HG02642 (cell line): Measurements from ENCODE around the gene CEP170B.

Source experiments
- ATAC-seq: cut with Tn5 transposase; IDR thresholded peaks from one replicate; pipeline ENCODE4 v1.9.1; 2021; ENCODE audit warnings: mild to moderate bottlenecking; ENCODE audit not compliant: unreplicated experiment, poor library complexity

The CEP170B gene

DNA sequence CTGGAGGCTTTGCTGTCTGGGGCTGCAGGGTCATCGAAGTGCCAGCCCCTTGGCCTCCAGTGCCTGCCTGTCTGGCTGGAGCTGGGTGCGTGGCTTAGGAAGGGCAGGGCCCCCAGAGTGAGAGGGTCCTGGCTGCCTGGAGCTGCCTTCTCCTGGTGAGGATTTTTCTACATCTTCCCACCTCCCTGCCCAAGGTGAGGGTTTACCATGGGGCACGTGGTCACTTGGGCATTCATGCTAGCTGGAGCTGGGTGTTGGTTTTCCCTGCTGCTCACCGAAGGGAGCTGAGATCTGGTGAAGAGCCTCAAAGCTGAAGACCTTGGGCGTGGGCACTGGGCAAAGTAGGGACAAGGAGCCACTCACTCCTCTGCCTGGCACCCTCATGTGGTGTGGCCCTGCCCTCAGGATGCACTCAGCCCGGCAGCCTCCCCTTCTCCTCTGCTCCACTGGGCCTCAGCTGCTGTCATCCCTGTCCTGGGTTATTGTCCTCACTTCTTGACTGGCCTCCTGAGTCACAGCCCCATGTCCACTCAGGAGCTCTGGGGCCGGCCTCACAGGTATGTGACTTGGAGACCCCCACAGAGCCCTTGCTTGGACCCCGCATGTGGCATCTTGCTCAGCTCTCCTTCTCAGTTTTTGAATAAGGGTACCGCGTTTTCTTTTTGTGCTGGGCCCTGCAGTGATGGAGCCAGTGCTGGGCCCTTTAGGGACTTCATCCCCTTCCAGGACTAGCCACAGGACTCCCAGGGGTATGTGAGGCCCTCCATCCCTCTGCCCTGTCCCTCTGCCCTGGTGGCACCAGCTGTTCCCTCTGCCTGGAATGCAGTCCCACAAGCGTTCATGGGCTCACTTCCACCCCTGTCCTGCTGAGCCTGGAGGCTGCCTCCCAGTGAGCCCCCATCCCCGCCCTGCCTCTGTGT lies 1.6 kb downstream of the CEP170B start:
- ATAC-seq = no peak

DNA sequence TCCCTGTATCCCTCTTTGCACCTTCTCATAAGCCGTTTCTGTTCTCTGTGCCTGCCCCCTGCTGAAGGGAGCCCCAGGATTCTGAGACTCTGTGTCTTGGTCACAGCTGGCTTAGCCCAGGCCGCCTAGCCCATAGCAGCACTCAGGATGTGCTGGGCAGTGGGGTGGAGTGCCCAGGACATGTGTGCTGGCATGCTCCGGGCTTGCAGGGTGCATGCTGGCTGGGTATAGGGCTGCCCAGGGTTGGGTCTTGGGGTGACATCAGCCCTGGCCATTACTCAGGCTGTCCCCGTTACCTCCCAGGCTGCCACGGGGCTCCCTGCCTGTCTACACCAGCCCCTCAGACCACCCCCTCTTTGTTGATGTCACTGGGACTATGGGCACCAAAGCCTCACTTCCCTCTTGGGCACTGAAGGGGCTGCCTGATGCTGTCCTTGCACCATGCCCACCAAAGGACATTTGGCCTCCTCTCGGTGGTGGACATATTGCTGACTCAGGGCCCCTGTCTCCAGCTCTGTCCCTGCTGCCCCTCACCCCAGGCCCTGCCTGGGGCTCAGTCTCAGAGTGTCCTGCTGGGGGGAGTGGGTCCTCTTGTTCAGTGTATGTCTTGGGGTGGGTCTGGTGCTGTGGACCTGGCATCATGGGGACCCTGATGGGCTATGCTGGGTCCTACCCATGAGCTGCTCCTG lies 2.4 kb downstream of the CEP170B start:
- no peak for ATAC-seq

DNA sequence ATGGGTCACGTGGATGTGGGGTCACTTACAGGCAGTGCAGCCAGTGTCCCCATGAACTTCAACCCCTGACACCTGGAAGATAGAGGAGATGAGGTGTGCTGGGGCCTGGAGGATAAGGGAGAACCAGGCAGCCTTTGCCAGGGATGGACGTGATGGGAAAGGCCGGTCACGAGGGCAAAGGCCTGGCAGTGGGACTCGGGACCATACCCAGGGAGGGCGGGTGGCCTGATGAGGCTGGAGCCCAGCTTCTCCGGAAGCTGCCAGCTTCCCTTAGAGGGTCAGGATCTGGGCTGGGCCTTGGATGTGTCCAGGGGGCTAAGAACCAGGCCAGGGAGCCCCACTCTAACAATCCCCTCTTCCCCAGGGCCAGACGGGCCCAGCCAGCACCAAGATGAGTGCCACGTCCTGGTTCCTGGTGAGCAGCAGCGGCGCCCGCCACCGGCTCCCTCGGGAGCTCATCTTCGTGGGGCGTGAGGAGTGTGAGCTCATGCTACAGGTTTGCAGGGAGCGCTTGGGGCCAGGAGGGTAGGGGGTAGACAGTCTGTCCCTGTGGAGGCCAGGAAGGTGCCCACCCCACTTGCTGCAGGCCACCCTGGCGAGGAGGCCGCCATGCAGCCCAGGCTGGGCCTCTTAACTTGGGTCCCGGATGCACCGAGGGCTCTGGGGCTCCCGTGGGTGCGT lies 3.1 kb downstream of the CEP170B start:
- ATAC-seq = no peak

DNA sequence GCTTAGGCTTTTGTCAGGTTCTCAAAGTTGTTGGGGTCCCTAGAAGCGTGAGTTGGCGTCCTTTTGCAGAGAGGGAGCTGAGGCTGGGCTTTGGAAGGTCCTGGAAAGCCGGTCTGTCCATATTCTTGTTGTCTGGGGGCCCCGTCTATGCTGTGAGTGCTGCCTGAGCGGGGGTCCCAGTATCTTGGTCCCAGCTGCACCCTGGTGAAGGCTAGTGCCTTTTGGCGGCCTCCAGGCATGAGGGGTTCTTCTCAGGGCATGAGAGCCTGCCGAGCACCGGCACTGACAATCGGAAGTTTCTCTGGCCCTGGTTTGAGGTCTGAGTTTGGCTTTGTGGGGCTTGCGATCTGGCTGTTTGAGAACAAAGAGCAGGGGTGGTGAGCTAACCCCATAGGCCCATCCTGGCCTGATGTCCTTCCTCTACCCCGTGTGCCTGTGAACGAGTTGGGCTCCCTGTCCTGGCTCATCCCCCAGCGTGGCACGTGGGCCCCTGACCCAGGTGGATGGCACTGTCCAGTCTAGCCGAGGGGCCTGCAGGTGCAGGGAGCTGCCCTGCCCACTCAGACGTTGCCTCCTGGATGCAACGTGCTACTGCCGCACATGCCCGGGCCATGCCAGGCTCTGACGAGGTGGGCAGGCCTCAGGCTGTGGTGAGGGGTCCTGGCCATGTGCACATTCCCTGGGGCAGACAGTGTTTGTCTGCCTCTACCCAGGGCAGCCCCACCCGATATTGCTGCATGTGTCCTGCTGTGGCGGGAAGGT lies 3.9 kb downstream of the CEP170B start:
- ATAC-seq = no peak

DNA sequence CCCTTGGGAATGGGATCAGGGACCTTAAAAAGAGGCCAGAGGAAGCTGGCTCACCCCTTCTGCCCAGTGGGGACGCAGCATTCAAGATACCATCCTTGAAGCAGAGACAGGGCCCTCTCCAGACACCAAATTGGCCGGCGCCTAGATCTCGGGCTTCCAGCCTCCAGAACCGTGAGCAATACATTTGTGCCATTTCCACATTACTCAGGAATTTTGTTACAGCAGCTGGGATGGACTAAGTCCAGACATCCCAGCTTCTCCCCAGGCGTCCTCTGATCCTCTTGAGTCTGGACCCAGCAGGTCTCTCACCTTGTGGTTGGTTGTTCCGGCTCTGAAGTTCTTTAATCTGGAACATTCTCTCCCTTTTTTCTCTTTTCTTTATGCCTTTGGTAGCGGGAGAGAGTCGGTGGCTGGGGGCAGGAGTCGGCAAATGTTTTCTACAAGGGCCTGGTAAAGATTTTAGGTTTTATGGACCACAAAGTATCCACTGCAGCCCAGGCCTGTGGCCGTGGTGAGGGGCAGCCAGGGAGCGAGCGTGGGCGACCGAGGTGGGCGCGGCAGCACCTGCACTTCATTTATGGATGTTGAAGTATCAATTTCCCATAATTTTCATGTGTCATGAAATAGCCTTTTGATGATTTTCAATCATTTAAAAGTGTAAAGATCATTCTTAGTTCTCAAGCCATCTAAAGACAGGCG lies 4.8 kb downstream of the CEP170B start:
- no peak for ATAC-seq

DNA sequence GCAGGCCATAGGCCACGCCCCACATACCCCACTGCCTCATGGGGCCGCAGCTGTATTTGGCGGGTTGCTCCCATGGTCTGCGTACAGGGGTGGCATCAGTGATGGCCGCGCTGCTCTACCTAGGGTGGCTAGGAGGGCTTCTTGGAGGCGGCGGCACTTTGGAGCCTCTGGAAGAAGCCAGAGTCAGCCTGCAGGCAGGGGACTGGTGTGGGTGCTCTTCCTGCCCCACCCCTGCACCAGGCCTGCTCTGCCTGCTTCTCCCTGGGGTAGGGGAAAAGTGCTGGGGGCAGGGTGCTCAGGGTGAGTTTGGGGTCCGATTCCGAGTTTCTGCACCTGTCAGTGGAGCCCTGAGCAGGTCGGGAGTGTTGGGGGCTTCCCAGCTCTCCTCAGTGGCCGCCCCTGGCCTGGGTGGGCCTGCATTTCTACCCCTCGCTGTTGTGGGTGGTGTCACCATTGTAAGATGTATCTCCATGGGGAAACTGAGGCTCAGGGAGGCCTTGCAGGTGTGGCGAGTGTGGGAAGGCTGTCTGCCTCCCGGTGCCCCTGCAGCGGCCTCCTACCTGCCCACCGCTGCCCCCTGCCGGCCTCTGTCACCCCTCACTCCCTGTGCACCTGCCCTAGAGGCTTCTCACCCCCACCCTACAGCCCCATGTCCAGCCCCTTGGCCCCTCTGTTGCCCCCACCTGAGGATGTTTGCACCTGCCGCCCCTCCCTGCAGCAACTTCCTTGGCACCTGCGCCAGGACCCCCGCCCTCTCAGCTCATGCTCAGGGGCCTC lies 5.5 kb downstream of the CEP170B start:
- no peak for ATAC-seq

DNA sequence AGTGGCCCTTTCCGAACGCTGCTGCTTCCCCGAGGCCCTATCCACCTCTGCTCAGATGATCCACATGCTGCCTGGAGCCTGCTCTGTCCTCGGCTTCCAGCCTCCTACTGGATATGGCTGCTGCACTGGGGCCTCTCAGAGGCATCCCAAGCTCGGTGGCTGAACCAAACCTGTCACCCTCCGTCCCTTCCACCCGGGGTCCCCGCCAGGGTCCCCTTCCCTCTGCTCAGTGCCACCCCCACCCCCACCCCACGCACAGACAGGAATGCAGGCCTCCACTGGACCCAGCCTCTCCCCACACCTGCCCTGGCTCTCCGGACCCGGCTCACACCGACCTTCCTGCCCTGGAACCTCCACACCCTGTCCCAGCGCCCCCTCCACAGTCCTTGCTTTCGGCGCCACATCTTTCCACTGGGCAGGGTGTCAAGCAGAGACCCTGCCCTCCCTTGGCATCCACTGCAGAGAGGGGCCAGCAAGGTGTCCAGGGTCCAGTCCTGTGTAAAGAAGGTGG lies 6.1 kb downstream of the CEP170B start:
- no peak for ATAC-seq

DNA sequence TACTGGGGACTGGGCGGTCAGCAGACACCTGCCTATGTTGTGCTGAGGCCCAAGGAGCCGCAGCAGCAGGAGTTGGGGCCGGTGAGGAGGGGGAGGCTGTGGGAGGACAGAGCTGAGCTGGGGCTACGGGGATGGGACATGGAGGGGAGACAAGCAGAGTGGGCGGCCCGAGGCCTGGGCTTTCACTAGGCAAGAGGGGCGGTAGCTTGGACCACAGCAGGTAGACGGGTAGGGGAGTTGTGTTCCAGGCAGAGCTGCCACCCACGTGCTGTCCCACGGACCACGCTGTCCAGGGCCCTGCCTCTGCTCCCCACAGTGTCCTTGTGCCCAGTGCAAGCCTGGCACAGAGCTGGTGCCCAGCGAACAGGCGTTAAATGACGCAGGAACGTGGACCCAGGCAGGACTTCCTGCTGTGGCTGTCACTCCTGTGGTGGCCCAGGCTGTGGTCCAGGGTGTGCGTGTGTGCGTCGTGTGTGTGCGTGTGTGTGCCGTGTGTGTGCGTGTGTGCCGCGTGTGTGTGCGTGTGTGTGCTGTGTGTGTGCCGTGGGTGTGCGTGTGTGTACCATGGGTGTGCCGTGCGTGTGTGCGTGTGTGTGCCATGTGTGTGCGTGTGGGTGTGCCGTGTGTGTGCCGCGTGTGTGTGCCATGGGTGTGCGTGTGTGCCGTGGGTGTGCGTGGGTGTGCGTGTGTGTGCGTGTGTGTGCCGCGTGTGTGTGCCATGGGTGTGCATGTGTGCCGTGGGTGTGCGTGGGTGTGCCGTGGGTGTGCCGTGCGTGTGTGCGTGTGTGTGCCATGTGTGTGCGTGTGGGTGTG lies 6.8 kb downstream of the CEP170B start:
- no peak for ATAC-seq

DNA sequence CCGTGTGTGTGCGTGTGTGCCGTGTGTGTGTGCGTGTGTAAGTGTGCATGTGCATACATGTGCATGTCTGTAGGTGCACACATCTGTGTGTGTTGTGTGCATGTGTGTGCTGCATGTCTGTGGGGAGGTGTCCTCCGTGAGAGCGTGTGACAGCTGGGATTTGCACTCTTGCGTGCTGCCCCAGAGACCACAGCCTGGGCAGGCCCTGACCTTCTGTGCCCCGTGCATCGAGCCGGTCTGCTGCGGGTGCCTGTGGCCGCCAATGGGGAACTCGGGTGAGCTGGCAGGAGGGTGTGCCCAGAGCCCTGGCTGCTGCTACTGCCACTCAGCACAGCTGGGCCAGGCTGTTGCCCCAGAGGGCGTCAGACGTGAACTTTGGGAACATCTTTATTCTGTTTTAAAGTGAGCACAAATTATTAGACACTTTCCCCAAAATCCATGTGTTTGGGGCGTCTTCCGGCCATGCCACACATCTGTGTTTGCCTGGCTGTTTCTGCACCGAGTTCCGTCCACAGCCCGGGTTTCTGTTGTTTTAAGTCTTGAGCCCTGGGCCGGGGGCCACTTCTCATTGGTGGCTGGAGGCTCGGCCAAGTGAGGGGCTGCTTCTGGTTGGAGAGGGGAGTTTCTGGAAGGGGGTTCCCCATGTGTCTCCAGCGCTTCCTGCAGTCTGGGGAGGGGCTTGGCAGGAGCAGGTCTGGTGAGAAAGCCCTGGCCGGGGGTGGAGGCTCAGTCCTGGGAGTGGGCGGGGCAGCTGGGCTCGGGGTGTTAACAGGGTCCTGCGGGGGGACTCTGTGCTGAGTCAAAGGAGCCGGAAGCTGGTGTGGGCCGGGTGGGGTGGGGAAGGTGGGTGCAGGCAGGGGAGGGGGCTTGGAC lies 7.6 kb downstream of the CEP170B start:
- no peak for ATAC-seq

DNA sequence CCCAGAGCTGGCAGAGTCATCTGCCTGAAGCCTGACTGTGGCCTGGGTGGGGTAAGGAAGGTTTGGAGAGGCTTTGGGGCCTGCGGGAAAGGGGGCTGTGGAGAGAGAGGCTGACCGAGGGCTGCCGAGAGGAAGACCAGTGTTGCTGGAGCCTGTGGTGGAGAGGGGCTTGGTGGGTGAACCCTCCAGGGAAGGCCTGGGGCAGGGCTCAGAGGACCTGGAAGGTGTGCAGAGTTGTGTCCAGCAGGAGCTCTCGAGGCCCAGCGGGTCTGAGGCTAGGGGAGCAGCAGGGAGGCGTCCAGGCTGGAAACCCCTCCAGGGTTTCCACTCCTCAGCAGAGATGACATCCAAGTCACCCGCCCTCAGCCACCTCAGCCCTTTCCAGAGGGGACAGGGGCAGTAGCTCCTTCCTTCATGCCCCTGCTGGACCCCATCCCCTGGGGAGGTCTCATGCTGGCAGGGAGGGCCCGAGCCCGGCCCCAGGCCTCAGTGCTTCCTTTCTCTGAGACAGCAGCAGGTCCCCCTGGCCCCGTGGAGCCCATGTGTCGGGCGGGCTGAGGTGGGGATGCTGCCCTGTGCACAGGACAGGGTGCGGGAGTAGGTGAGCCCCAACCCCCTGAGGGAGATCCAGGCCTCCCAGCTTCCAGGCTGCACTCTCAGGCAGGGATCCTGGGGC lies 8.4 kb downstream of the CEP170B start:
- ATAC-seq = no peak

DNA sequence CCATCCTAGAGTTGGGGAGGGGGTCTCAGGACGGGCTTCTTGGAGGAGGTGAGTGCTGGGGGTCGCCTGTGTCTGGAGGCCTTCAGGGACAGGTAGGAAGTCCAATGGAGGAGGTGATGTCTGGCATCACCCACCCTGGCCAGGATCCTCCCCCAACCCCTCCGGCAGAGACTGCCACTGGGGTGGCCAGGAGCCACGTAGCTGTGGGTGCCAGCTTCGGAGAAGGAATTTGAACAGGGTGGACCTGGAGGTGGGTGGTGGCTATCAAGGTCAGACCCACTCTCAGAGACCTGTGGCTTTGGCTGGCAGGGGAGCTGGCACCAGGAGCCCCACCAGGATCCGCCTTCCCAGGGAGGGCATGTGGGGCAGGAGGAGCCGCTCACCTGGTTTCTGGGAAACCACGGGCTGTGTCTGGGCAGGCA lies 9.1 kb downstream of the CEP170B start:
- no peak for ATAC-seq

DNA sequence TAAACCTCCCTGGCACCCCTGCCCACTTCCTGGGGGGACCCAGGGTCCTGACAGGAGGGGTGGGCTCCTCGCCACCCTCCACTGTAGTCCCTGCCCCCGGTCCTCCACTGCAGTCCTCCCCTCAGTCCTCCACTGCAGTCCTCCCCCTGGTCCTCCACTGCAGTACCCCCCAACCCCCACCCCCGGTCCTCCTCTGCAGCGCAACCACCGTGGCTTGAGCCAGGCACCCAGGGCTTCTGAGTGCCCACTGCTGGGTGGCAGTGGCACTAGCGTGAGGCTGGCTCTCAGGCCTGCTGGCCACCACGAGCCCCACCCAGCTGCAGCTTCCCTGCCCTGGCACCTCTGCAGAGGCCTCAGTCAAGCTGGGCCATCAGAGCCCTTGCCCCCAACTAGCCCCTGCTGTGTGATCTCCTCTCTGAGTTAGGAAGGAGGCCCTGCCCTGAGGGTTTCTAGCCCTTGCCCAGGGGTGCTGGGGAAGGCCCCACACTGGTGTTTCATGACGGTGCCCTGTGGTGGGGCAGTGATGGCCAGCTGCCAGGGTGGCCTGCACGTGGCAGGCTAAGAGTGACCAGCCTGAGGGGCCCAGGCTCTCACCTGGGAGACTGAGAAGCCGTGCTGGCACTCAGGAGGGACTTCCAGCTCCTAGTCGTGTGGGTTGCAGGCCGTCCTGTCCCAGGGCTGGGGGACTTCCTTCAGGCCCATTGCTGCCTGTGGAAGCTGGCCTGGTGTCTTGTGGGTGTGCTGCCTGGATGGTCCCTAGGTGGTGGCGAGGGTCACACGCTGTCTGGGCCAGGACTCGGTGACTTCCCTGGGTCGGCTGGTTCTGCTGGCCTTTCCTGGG lies 9.7 kb downstream of the CEP170B start:
- no peak for ATAC-seq

DNA sequence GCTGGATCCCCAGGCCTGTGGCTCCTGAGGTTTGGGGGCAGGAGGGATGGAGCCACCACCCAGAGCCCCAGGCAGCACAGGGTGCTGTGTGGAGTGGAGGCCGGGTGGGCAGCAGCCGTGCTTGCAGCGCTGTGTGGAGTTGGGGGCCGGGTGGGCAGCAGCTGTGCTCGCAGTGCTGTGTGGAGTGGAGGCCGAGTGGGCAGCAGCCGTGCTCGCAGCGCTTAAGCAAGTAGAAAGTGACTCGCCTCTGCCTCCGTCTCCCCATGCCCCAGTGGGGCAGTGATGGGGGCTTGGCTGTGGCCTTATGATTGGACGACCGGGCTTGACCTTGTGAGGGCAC lies 10.3 kb downstream of the CEP170B start:
- no peak for ATAC-seq

DNA sequence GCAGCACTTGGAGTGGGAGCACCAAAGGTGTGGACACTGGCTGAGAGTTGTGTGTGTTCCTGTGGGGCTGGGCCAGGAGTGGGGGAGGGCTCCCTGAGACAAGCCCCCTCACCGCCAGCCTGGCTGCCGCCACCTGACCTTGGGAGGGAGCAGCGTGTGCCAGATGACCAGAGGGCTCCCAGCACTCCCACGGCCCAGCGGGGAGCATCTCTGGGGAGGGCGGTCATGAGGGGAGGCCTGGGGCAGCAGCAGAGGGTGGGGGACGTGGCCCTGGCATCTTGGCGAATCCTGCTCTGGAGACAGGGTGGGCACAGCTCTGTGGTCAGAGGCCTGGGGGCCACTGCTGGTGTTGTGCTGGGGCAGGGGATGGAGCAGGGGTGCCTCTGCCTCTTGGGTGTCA lies 10.7 kb downstream of the CEP170B start:
- no peak for ATAC-seq

DNA sequence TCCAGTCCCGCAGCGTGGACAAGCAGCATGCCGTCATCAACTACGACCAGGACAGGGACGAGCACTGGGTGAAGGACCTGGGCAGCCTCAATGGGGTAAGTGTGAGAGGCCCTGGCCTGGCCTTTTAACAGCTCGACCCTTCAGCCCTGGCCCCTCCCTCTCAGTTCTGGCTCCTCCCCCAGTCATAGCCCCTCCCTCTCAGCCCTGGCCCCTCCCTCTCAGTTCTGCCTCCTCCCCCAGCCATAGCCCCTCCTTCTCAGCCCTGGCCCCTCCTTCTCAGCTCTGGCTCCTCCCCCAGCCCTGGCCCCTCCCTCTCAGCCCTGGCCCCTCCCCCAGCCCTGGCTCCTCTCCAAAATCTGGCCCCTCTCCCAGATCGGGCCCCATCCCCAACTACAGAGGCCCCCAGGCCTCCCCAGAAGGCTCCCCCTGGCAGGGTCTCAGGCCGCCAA lies 11.2 kb downstream of the CEP170B start:
- no peak for ATAC-seq
